HCT116 (cell line): ENCODE results near the gene PRDM11.

Experiments
- SIN3A ChIP-seq: IDR thresholded peaks from 2 replicates; pipeline ENCODE4 v1.6.1; 2012; ENCODE audit warnings: low read depth
- TF ChIP-seq, protein P1 (sequence below), 3 experiments: fragments of 200-600 bp in 1 of 3; sonication (generic) in 1 of 3; IDR thresholded peaks in 2 of 3; conservative IDR thresholded peaks in 1 of 3; 2 replicates each; pipeline ENCODE4 v1.5.1; 2012 to 2017; ENCODE audit warnings: low read depth in 2 of 3, low read length in 2 of 3, antibody characterized with exemption in 1 of 3, borderline replicate concordance in 1 of 3, control low read depth in 1 of 3, mild to moderate bottlenecking in 1 of 3, mixed read lengths in 1 of 3, mixed run types in 1 of 3, moderate library complexity in 1 of 3; ENCODE audit not compliant: insufficient read depth in 1 of 3

DNA sequence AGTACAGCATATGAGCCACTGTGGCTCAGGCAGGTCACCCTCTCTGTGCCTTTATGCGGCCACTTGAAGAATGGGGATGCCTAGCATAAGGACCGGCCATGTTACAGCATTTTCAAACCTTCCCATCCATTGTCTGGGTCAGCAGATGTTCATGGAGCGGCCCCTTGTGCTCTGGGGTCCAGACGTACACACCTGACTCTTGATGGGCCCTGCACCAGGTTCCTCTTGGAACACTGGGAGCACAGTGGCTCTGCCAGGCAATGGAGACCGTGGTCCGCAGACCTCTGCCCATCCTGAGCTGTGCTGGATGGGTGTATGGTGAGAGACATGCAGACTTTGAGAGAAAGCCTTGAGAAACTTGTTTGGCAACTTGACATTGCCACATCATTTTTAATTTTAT is 9.8 kb downstream of the PRDM11 start:
- TF ChIP-seq, protein P1, sequence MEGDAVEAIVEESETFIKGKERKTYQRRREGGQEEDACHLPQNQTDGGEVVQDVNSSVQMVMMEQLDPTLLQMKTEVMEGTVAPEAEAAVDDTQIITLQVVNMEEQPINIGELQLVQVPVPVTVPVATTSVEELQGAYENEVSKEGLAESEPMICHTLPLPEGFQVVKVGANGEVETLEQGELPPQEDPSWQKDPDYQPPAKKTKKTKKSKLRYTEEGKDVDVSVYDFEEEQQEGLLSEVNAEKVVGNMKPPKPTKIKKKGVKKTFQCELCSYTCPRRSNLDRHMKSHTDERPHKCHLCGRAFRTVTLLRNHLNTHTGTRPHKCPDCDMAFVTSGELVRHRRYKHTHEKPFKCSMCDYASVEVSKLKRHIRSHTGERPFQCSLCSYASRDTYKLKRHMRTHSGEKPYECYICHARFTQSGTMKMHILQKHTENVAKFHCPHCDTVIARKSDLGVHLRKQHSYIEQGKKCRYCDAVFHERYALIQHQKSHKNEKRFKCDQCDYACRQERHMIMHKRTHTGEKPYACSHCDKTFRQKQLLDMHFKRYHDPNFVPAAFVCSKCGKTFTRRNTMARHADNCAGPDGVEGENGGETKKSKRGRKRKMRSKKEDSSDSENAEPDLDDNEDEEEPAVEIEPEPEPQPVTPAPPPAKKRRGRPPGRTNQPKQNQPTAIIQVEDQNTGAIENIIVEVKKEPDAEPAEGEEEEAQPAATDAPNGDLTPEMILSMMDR (IDR thresholded peaks at IDR 0.05 in 2 of 3, conservative IDR thresholded peaks at IDR 0.05 in 1 of 3; ENCODE audit: borderline replicate concordance in 1 of 3, insufficient read depth in 1 of 3, low read depth in 2 of 3, low read length in 2 of 3): no peak
- no peak for TF ChIP-seq SIN3A
